ENCODE results near the gene VSTM2A. TPM values are rescaled to one million over a fixed set of nuclear protein-coding genes. Genes with fewer than 3 reads are reported as not detected.
A peak's percentile ranks its signal among the peaks of the same experiment; 100 is the strongest.
"Not testable (repeated sequence)": the region's sequence is repeated elsewhere in the genome, so short reads cannot be mapped to it uniquely, and the experiment has no call there.

Gene VSTM2A
- polyA plus RNA-seq: 2.7 TPM
- long read RNA-seq, donor 1: 0 reads
- long read RNA-seq, donor 2: 0 reads
- long read RNA-seq, donor 3, partial matches to known transcripts: 0 of 1 reads
- long read RNA-seq, donor 3, other reads (novel, unspliced or antisense): 0 of 1 reads
- long read RNA-seq, donor 4: 0 reads
- long read RNA-seq, donor 5: 0 reads
- long read RNA-seq, donor 6, partial matches to known transcripts: 0 of 2 reads
- long read RNA-seq, donor 6, other reads (novel, unspliced or antisense): 0 of 2 reads
- long read RNA-seq, donor 7, partial matches to known transcripts: 0 of 4 reads
- long read RNA-seq, donor 7, other reads (novel, unspliced or antisense): 0 of 4 reads
- long read RNA-seq, donor 8, partial matches to known transcripts: 0 of 2 reads
- long read RNA-seq, donor 8, other reads (novel, unspliced or antisense): 0 of 2 reads
- long read RNA-seq, donor 9, partial matches to known transcripts: 0 of 2 reads
- long read RNA-seq, donor 9, other reads (novel, unspliced or antisense): 0 of 2 reads
- long read RNA-seq, donor 10, partial matches to known transcripts: 0 of 1 reads
- long read RNA-seq, donor 10, other reads (novel, unspliced or antisense): 0 of 1 reads
- long read RNA-seq, donor 11, partial matches to known transcripts: 0 of 3 reads
- long read RNA-seq, donor 11, other reads (novel, unspliced or antisense): 0 of 3 reads

- WGBS (ENCODE audit: insufficient coverage, low lambda C conversion rate): 0% methylated on average over 1 of the region's 64 CpGs
- DNase-seq: peak in 1 of 2 donors; percentile 13
- Histone ChIP-seq H3K27ac (ENCODE audit: low read length) (no peak within 1 kb of the TSS), H3K4me1 (ENCODE audit: control insufficient read depth, insufficient read depth, low read length) (no peaks in the 10 kb centered on the region), H3K27me3 (ENCODE audit: control insufficient read depth, insufficient read depth, low read length) (peaks cover 50% of the 10 kb centered on the region), H3K9me3 (ENCODE audit: control insufficient read depth, low read depth, low read length) (peaks cover 3% of the 10 kb centered on the region), H3K36me3 (ENCODE audit: control insufficient read depth, insufficient read depth, low read length) (no peaks in the 10 kb centered on the region), H3K4me3 (ENCODE audit: low read length) (no peak within 1 kb of the TSS)
These were observed at the start of gene VSTM2A for GRCh38 chr7:54541669-54542625. TSS of gene VSTM2A (plus strand) at chr7:54542375. CDS start at chr7:54542731, 356 bp downstream.

- not testable (repeated sequence) for H3K27ac ChIP-seq (ENCODE audit: low read length); H3K4me1 ChIP-seq (ENCODE audit: control insufficient read depth, insufficient read depth, low read length); DNase-seq; H3K36me3 ChIP-seq (ENCODE audit: control insufficient read depth, insufficient read depth, low read length); H3K9me3 ChIP-seq (ENCODE audit: control insufficient read depth, low read depth, low read length); H3K4me3 ChIP-seq (ENCODE audit: low read length); H3K27me3 ChIP-seq (ENCODE audit: control insufficient read depth, insufficient read depth, low read length)
- WGBS (ENCODE audit: insufficient coverage, low lambda C conversion rate): 64% methylated on average over 2 of the region's 12 CpGs
These were observed 37.6 kb upstream of the VSTM2A start for GRCh38 chr7:54504531-54504930.

GRCh38 chr7:54529568-54529967 lies 12.6 kb upstream of the VSTM2A start:
- Histone ChIP-seq H3K27ac (ENCODE audit: low read length) (no peak overlapping the region), H3K9me3 (ENCODE audit: control insufficient read depth, low read depth, low read length) (no peaks in the 10 kb centered on the region), H3K4me1 (ENCODE audit: control insufficient read depth, insufficient read depth, low read length) (no peaks in the 10 kb centered on the region), H3K36me3 (ENCODE audit: control insufficient read depth, insufficient read depth, low read length) (no peaks in the 10 kb centered on the region), H3K27me3 (ENCODE audit: control insufficient read depth, insufficient read depth, low read length) (no peaks in the 10 kb centered on the region), H3K4me3 (ENCODE audit: low read length) (no peak overlapping the region)
- no peak for DNase-seq
- no CpG with 5 or more reads among the region's 1 CpG for WGBS (ENCODE audit: insufficient coverage, low lambda C conversion rate)

GRCh38 chr7:54538122-54538521 lies 4.1 kb upstream of the VSTM2A start:
- H3K9me3 ChIP-seq (ENCODE audit: control insufficient read depth, low read depth, low read length): no peaks in the 10 kb centered on the region
- no peak for DNase-seq
- WGBS (ENCODE audit: insufficient coverage, low lambda C conversion rate): 100% methylated on average over 1 of the region's 3 CpGs
- no peak overlapping the region for H3K4me3 ChIP-seq (ENCODE audit: low read length)
- H3K36me3 ChIP-seq (ENCODE audit: control insufficient read depth, insufficient read depth, low read length): no peaks in the 10 kb centered on the region
- H3K27me3 ChIP-seq (ENCODE audit: control insufficient read depth, insufficient read depth, low read length): peaks cover 16% of the 10 kb centered on the region
- H3K27ac ChIP-seq (ENCODE audit: low read length): no peak overlapping the region
- no peaks in the 10 kb centered on the region for H3K4me1 ChIP-seq (ENCODE audit: control insufficient read depth, insufficient read depth, low read length)

GRCh38 chr7:54543051-54543488 lies 895 bp downstream of the VSTM2A start:
- Histone ChIP-seq H3K4me3 (ENCODE audit: low read length) (no peak overlapping the region), H3K9me3 (ENCODE audit: control insufficient read depth, low read depth, low read length) (peaks cover 3% of the 10 kb centered on the region), H3K4me1 (ENCODE audit: control insufficient read depth, insufficient read depth, low read length) (no peaks in the 10 kb centered on the region), H3K36me3 (ENCODE audit: control insufficient read depth, insufficient read depth, low read length) (no peaks in the 10 kb centered on the region), H3K27me3 (ENCODE audit: control insufficient read depth, insufficient read depth, low read length) (peaks cover 51% of the 10 kb centered on the region), H3K27ac (ENCODE audit: low read length) (no peak overlapping the region)
- WGBS (ENCODE audit: insufficient coverage, low lambda C conversion rate): 0% methylated on average over 1 of the region's 7 CpGs
- DNase-seq: peak in 1 of 2 donors; percentile 14

GRCh38 chr7:54544149-54544526 lies 2.0 kb downstream of the VSTM2A start:
- Histone ChIP-seq H3K27me3 (ENCODE audit: control insufficient read depth, insufficient read depth, low read length) (peaks cover 51% of the 10 kb centered on the region), H3K27ac (ENCODE audit: low read length) (no peak overlapping the region), H3K4me1 (ENCODE audit: control insufficient read depth, insufficient read depth, low read length) (no peaks in the 10 kb centered on the region), H3K36me3 (ENCODE audit: control insufficient read depth, insufficient read depth, low read length) (no peaks in the 10 kb centered on the region), H3K4me3 (ENCODE audit: low read length) (no peak overlapping the region), H3K9me3 (ENCODE audit: control insufficient read depth, low read depth, low read length) (peaks cover 3% of the 10 kb centered on the region)
- WGBS (ENCODE audit: insufficient coverage, low lambda C conversion rate): 0% methylated on average over 2 of the region's 3 CpGs
- DNase-seq: no peak

GRCh38 chr7:54544527-54545240 lies 2.5 kb downstream of the VSTM2A start:
- WGBS (ENCODE audit: insufficient coverage, low lambda C conversion rate): no CpG with 5 or more reads among the region's 45 CpGs
- Histone ChIP-seq H3K36me3 (ENCODE audit: control insufficient read depth, insufficient read depth, low read length) (no peaks in the 10 kb centered on the region), H3K27ac (ENCODE audit: low read length) (no peak overlapping the region), H3K9me3 (ENCODE audit: control insufficient read depth, low read depth, low read length) (peaks cover 3% of the 10 kb centered on the region), H3K27me3 (ENCODE audit: control insufficient read depth, insufficient read depth, low read length) (peaks cover 51% of the 10 kb centered on the region), H3K4me1 (ENCODE audit: control insufficient read depth, insufficient read depth, low read length) (no peaks in the 10 kb centered on the region), H3K4me3 (ENCODE audit: low read length) (no peak overlapping the region)
- no peak for DNase-seq

- no peak for DNase-seq
- Histone ChIP-seq H3K36me3 (ENCODE audit: control insufficient read depth, insufficient read depth, low read length) (no peaks in the 10 kb centered on the region), H3K27me3 (ENCODE audit: control insufficient read depth, insufficient read depth, low read length) (peaks cover 51% of the 10 kb centered on the region), H3K4me3 (ENCODE audit: low read length) (no peak overlapping the region), H3K9me3 (ENCODE audit: control insufficient read depth, low read depth, low read length) (peaks cover 3% of the 10 kb centered on the region), H3K27ac (ENCODE audit: low read length) (no peak overlapping the region), H3K4me1 (ENCODE audit: control insufficient read depth, insufficient read depth, low read length) (no peaks in the 10 kb centered on the region)
- 5% methylated on average over 5 of the region's 5 CpGs for WGBS (ENCODE audit: insufficient coverage, low lambda C conversion rate)
These were observed 3.0 kb downstream of the VSTM2A start for GRCh38 chr7:54545241-54545563.

- Histone ChIP-seq H3K4me3 (ENCODE audit: low read length) (no peak overlapping the region), H3K27ac (ENCODE audit: low read length) (no peak overlapping the region), H3K9me3 (ENCODE audit: control insufficient read depth, low read depth, low read length) (peaks cover 3% of the 10 kb centered on the region), H3K4me1 (ENCODE audit: control insufficient read depth, insufficient read depth, low read length) (no peaks in the 10 kb centered on the region), H3K36me3 (ENCODE audit: control insufficient read depth, insufficient read depth, low read length) (no peaks in the 10 kb centered on the region), H3K27me3 (ENCODE audit: control insufficient read depth, insufficient read depth, low read length) (peaks cover 51% of the 10 kb centered on the region)
- 9% methylated on average over 4 of the region's 80 CpGs for WGBS (ENCODE audit: insufficient coverage, low lambda C conversion rate)
- no peak for DNase-seq
These were observed 4.2 kb downstream of the VSTM2A start for GRCh38 chr7:54546081-54546985.

All from large intestine (tissue), 12 donors.